Trophoblast cell (in vitro differentiated cells and primary cell): ENCODE measurements around the gene VPS8.
"Not testable (repeated sequence)": the region's sequence is repeated elsewhere in the genome, so short reads cannot be mapped to it uniquely, and the experiment has no call there.

Experiments used
- DNase-seq, 2 donors: peaks; one replicate each; pipeline ENCODE4 v3.0.0-alpha.2; 2016
- H2AFZ ChIP-seq: 2 replicates; pipeline ENCODE4 v1.6.1; 2013; ENCODE audit warnings: low read length, moderate library complexity, mild to moderate bottlenecking; ENCODE audit not compliant: insufficient read depth, poor library complexity
- H2AK5ac ChIP-seq: 2 replicates; pipeline ENCODE4 v1.6.1; 2013; ENCODE audit warnings: mild to moderate bottlenecking, low read length
- H2BK120ac ChIP-seq: 2 replicates; pipeline ENCODE4 v1.6.1; 2013; ENCODE audit warnings: low read length, mild to moderate bottlenecking, moderate library complexity; ENCODE audit not compliant: insufficient read depth, poor library complexity
- H2BK12ac ChIP-seq: 2 replicates; pipeline ENCODE4 v1.6.1; 2013; ENCODE audit warnings: mild to moderate bottlenecking, low read length, moderate library complexity
- H2BK5ac ChIP-seq: 2 replicates; pipeline ENCODE4 v1.6.1; 2013; ENCODE audit warnings: low read length, low read depth, moderate library complexity, mild to moderate bottlenecking; ENCODE audit not compliant: poor library complexity
- H3K14ac ChIP-seq: 2 replicates; pipeline ENCODE4 v1.6.1; 2013; ENCODE audit warnings: mild to moderate bottlenecking, low read length
- H3K18ac ChIP-seq: 2 replicates; pipeline ENCODE4 v1.6.1; 2013; ENCODE audit warnings: mild to moderate bottlenecking, low read length
- H3K23ac ChIP-seq: 2 replicates; pipeline ENCODE4 v1.6.1; 2013; ENCODE audit warnings: low read length
- H3K27ac ChIP-seq: 2 replicates; pipeline ENCODE4 v1.5.1; 2013; ENCODE audit warnings: low read depth, mild to moderate bottlenecking, inconsistent platforms, low read length, moderate library complexity
- H3K27me3 ChIP-seq: 2 replicates; pipeline ENCODE4 v1.6.1; 2013; ENCODE audit warnings: inconsistent platforms, mild to moderate bottlenecking, low read length, moderate library complexity; ENCODE audit not compliant: insufficient read depth
- H3K36me3 ChIP-seq, 2 experiments: 1 replicate in 1 of 2; 2 replicates in 1 of 2; pipeline ENCODE4 v1.6.1; 2013; ENCODE audit warnings: low read length in 2 of 2, mild to moderate bottlenecking in 2 of 2, moderate library complexity in 1 of 2; ENCODE audit not compliant: insufficient read depth in 2 of 2, control insufficient read depth in 1 of 2
- H3K4ac ChIP-seq: 2 replicates; pipeline ENCODE4 v1.6.1; 2013; ENCODE audit warnings: low read depth, mild to moderate bottlenecking, low read length, moderate library complexity
- H3K4me1 ChIP-seq, 2 experiments: 1 replicate in 1 of 2; 2 replicates in 1 of 2; pipeline ENCODE4 v1.6.1; 2013; ENCODE audit warnings: low read length in 2 of 2, mild to moderate bottlenecking in 2 of 2, moderate library complexity in 1 of 2; ENCODE audit not compliant: insufficient read depth in 2 of 2, control insufficient read depth in 1 of 2
- H3K4me2 ChIP-seq: 2 replicates; pipeline ENCODE4 v1.6.1; 2013; ENCODE audit warnings: inconsistent platforms, mild to moderate bottlenecking, low read length, moderate library complexity
- H3K4me3 ChIP-seq: 2 replicates; pipeline ENCODE4 v1.5.1; 2013; ENCODE audit warnings: mild to moderate bottlenecking, low read depth, low read length, inconsistent platforms
- H3K79me1 ChIP-seq: one replicate; pipeline ENCODE4 v1.6.1; 2013; ENCODE audit warnings: low read length
- H3K79me2 ChIP-seq: 2 replicates; pipeline ENCODE4 v1.6.1; 2013; ENCODE audit warnings: low read length, mild to moderate bottlenecking; ENCODE audit not compliant: control insufficient read depth, insufficient read depth, poor library complexity
- H3K9ac ChIP-seq: 2 replicates; pipeline ENCODE4 v1.6.1; 2013; ENCODE audit warnings: mild to moderate bottlenecking, low read length
- H3K9me3 ChIP-seq: 2 replicates; pipeline ENCODE4 v1.6.1; 2013; ENCODE audit warnings: low read depth, mild to moderate bottlenecking, control low read depth, inconsistent platforms, low read length; ENCODE audit not compliant: insufficient read depth
- H4K12ac ChIP-seq: 2 replicates; pipeline ENCODE4 v1.6.1; 2013; ENCODE audit warnings: low read depth, mild to moderate bottlenecking, low read length, moderate library complexity
- H4K8ac ChIP-seq: 2 replicates; pipeline ENCODE4 v1.6.1; 2013; ENCODE audit warnings: low read depth, mild to moderate bottlenecking, low read length, moderate library complexity
- H4K91ac ChIP-seq: one replicate; pipeline ENCODE4 v1.6.1; 2013; ENCODE audit warnings: low read depth, mild to moderate bottlenecking, low read length, moderate library complexity
- WGBS: extraction: QIAGEN DNeasy Blood & Tissue Kit; methylation state at CpG from one replicate; pipeline ENCODE4 v1.1.7; 2013; ENCODE audit warnings: missing lambda C conversion rate; ENCODE audit not compliant: insufficient read length, insufficient coverage; ENCODE audit errors: extremely low coverage; 5-methylcytosine and 5-hydroxymethylcytosine counted together

The VPS8 gene

GRCh38 chr3:185017584-185017983 is 205.6 kb downstream of the VPS8 start:
- H2BK120ac ChIP-seq, DNase-seq, H3K9ac ChIP-seq, H3K4me3 ChIP-seq, H3K23ac ChIP-seq, H3K4ac ChIP-seq, H2AFZ ChIP-seq, H2BK5ac ChIP-seq, H4K91ac ChIP-seq, H3K4me1 ChIP-seq, H3K9me3 ChIP-seq, H3K4me2 ChIP-seq, H4K8ac ChIP-seq, H2BK12ac ChIP-seq, H3K18ac ChIP-seq, H3K79me2 ChIP-seq, H3K27ac ChIP-seq, H3K79me1 ChIP-seq, H3K27me3 ChIP-seq, H4K12ac ChIP-seq, H3K14ac ChIP-seq, H2AK5ac ChIP-seq: not testable (repeated sequence)
- WGBS = no CpG with 5 or more reads among the region's 12 CpGs
- peaks cover 8 to 12% of the 10 kb centered on the region in 2 experiments for H3K36me3 ChIP-seq

- not testable (repeated sequence) for H2BK120ac ChIP-seq, H3K9ac ChIP-seq, DNase-seq, H2AK5ac ChIP-seq, H2AFZ ChIP-seq, H4K8ac ChIP-seq, H3K4me2 ChIP-seq, H4K12ac ChIP-seq, H2BK5ac ChIP-seq, H3K14ac ChIP-seq, H3K27me3 ChIP-seq, H4K91ac ChIP-seq, H3K9me3 ChIP-seq, H3K18ac ChIP-seq, H3K79me2 ChIP-seq, H3K4me3 ChIP-seq, H2BK12ac ChIP-seq, H3K23ac ChIP-seq, H3K4me1 ChIP-seq, H3K4ac ChIP-seq, H3K79me1 ChIP-seq, H3K27ac ChIP-seq
- no CpG with 5 or more reads among the region's 6 CpGs for WGBS
- H3K36me3 ChIP-seq = peaks cover 8 to 12% of the 10 kb centered on the region in 2 experiments
These were observed 206.0 kb downstream of the VPS8 start for GRCh38 chr3:185017996-185018395.

GRCh38 chr3:185021256-185021655 is 209.3 kb downstream of the VPS8 start:
- no peaks in the 10 kb centered on the region for H3K4me1 ChIP-seq
- H3K4me2 ChIP-seq = no peak overlapping the region
- DNase-seq = peak in 1 of 2 donors; percentile 37
- H3K36me3 ChIP-seq = peaks cover 8 to 12% of the 10 kb centered on the region in 2 experiments
- H3K14ac ChIP-seq = no peak overlapping the region
- no peak overlapping the region for H3K18ac ChIP-seq
- H3K23ac ChIP-seq = no peak overlapping the region
- H2AK5ac ChIP-seq = no peak overlapping the region
- no peak overlapping the region for H2BK12ac ChIP-seq
- H3K9me3 ChIP-seq = peaks cover 3% of the 10 kb centered on the region
- H4K12ac ChIP-seq = no peak overlapping the region
- no peak overlapping the region for H3K9ac ChIP-seq
- no peak overlapping the region for H2BK120ac ChIP-seq
- no peak overlapping the region for H3K4ac ChIP-seq
- no peak overlapping the region for H2AFZ ChIP-seq
- no peaks in the 10 kb centered on the region for H3K79me1 ChIP-seq
- WGBS = no CpG with 5 or more reads among the region's 1 CpG
- H4K91ac ChIP-seq = no peak overlapping the region
- H3K27ac ChIP-seq = no peak overlapping the region
- no peak overlapping the region for H3K4me3 ChIP-seq
- no peak overlapping the region for H4K8ac ChIP-seq
- H3K27me3 ChIP-seq = no peaks in the 10 kb centered on the region
- H2BK5ac ChIP-seq = no peak overlapping the region
- no peaks in the 10 kb centered on the region for H3K79me2 ChIP-seq

- WGBS = no CpG with 5 or more reads among the region's 3 CpGs
These were observed 212.4 kb downstream of the VPS8 start for GRCh38 chr3:185024406-185024805.

More at GRCh38 chr3:185024406-185024805, 212.4 kb downstream of the VPS8 start:
- Histone ChIP-seq H2BK5ac (no peak overlapping the region), H3K4me1 (no peaks in the 10 kb centered on the region), H2AK5ac (no peak overlapping the region), H3K79me2 (no peaks in the 10 kb centered on the region), H3K4ac (no peak overlapping the region), H2BK12ac (no peak overlapping the region), H2BK120ac (no peak overlapping the region), H2AFZ (no peak overlapping the region), H3K27ac (no peak overlapping the region), H4K8ac (no peak overlapping the region), H3K27me3 (no peaks in the 10 kb centered on the region), H3K4me2 (no peak overlapping the region), H3K14ac (no peak overlapping the region), H4K12ac (no peak overlapping the region), H3K9me3 (no peaks in the 10 kb centered on the region), H3K36me3 (peaks cover 2% of the 10 kb centered on the region in 2 experiments), H3K18ac (no peak overlapping the region), H4K91ac (no peak overlapping the region), H3K23ac (no peak overlapping the region), H3K4me3 (no peak overlapping the region), H3K9ac (no peak overlapping the region), H3K79me1 (no peaks in the 10 kb centered on the region)
- peak in 1 of 2 donors; percentile 71 for DNase-seq
